Cortex of kidney (tissue), 1 donor: ENCODE results near the gene SEMA4B.
A peak's percentile ranks its signal among the peaks of the same experiment; 100 is the strongest.

Experiments
- DNase-seq: peaks from one replicate; lab custom pipeline; 2025; lab: John Stamatoyannopoulos, UW

SEMA4B gene

DNA sequence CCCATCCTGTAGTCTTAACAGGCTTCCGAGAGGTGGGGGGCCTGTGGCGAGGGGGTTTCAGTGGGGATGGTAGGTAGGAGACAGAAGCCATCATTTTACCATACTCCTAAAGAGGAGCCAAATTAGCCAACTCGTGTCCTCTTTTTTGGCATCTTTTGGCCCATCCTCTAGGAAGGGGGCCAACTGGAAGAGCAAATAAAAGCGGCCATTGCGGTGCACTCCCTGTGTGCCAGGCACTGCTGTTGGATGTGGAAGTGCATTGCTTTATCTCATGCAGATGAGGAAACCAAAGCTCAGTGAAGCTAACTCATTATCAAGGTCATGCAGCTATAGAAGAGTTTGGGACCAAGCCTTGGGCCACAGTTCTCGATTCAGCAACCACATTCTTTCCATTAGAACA is 6.1 kb downstream of the SEMA4B start:
- no peak for DNase-seq

- no peak for DNase-seq
These were observed 7.2 kb downstream of the SEMA4B start for GRCh38 chr15:90208356-90208755.

- DNase-seq = no peak
These were observed 8.5 kb downstream of the SEMA4B start for GRCh38 chr15:90209591-90209990.

- DNase-seq = no peak
These were observed 9.5 kb downstream of the SEMA4B start for GRCh38 chr15:90210593-90210992.

- no peak for DNase-seq
These were observed 9.9 kb downstream of the SEMA4B start for GRCh38 chr15:90211009-90211408.

DNA sequence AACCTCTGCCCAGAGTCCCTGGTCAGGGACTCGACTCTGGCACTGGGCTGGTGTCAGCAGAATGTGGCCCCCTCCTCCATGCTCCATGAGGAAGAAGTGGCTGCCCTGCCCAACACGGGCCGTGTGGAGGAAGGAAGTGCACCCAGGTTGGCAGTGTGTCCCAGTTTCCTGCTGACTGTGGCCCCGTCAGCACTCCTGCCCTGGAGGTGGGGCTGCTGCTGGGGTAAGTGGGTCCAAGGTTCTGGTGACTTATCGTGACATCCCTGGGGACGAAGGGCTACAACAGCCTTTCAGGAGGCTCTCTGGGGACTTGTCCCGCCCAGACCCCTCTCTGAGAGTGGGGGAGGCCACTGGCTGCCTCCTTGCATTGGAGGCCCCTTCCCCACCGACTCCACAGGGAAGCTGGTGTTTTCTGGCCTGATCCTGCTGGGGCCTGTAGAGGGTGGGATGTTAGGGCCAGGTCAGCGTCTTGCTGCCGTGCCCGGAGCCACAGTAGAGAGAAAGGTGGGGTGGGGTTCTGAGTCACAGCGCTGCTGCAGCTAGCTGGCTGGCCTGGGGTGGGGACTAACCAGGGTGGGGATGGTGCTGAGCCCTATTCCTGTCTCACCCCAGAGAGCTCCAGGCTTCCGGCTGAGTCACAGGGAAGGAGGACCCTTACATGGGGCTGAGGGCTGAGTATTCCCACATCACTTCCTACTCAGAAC is 10.5 kb downstream of the SEMA4B start:
- DNase-seq = no peak

DNA sequence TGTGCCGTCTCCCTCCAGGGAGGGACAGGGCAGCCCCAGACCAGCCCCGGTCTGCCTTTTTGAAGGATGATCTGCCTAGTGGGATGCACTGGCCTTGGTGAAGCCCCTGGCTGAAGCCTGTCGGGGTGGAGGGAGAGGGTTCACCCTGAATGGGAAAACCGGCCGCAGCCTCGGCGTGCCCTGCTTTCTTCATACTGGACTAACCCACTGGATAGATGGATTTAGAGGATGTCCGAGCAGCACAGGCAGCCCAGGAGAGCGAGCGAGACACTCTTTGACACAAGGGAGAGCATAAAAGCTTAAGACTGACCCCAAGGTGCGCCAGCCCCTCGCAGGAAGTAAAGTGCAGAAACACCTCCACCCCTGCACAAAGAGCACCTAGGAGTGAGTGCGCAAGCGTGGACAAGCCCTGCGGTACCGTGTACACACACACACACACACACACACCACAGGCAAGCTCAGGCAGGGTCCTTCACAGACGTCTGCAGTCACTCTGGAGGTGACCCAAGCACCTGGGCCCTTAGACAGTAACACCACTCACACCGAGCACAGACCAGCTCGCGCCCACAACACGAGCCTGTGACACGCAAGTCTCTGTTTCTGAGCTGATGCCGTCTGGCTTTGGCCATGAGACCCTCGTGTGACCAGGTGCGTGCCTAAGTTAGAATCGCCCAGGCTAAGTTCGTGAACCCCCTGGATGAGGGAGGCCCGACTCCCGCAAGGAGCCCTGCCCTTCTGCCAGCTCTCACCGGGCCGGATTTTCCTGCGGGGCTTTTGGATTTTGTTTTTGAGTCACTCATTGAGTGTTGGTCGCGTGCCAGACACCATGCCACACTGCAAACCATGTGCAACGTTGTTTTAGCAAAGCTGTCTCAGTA is 11.3 kb downstream of the SEMA4B start:
- peak; percentile 15 for DNase-seq

DNA sequence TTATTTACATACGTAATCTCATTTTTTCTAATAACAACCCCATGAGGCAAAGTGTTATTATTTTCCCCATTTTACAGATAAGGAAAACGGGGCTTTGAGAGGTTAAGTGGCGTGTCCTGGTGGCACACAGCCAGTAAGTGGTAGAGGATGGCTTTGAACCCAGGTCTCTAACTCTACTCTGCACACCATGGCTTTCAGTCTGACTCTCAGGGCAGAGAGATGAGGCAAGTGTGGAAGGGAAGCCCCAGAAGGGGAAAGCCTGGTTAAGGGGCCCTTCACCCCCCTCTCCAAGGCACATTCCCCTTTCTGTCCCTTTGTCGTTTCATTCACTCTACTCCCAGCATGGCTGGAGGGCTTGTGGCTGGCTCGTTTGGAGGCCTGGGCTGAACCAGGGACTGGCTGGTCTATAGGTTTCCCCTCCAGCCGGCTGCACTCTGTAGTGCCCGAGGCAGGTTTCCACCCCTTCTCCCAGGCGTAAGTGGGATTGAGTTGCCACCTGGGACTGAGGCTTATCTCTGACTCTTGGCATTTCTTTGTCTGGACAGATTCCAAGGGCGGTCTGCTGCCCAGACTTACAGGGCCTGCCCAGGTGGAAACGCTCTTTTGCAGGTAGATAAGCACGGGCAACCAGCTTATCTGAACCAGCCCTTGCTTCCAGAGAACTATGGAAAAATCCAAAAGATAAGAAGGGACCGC is 12.1 kb downstream of the SEMA4B start:
- DNase-seq = no peak

GRCh38 chr15:90213818-90214204 is 12.7 kb downstream of the SEMA4B start:
- no peak for DNase-seq

- DNase-seq = no peak
These were observed 13.5 kb downstream of the SEMA4B start for GRCh38 chr15:90214553-90215196.

DNA sequence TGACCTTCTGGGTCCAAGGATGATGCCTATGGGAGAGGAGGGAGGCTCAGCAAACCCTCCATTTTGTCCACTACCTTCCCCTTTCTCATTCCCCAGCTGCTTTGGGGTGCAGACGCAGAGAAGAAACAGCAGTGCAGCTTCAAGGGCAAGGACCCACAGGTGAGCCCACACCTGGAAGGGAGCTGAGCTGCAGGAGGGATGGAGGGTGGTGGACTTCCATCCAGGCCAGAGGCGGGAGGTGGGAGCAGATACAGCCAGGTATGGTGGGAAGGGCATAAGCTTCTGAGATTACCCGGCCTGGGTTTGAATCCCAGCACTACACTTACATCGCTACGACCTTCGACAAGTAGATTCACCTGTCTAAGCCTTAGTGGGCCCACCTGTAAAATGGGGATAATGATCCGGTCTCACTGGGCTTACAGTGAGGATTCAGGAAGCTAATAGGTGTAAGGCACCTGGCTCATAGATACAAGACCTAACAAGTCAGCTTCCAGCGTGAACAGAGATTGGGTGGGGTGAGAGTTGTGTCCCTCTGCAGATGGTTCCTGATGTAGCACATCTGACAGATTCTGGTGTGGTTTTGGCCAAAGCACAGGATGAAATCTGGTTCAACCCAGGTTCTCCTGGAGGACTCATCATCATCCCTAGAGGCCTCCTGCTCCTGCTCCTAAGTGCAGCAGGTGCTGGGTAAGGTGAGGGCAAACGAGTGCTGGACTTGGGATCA is 16.7 kb downstream of the SEMA4B start:
- no peak for DNase-seq

GRCh38 chr15:90219421-90220141 is 18.5 kb downstream of the SEMA4B start:
- DNase-seq = no peak

GRCh38 chr15:90221246-90221900 is 20.2 kb downstream of the SEMA4B start:
- no peak for DNase-seq

DNA sequence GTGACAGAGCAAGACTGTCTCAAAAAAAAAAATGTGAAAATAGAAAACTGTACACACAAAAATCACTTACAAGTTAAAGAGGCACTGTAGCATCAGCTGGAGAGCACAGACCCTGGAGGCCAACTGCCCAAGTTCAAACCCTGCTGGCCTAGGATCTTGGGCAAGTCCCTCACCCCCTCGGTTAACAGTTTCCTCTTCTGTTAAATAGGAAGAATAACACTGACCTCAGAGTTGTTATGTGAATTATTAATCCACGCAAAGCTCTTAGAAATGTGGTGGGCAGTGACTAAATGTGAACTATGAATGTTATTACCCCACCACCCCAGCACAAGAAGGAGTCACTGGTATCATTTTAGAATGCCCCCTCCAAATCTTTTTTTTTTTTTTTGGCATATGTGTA is 21.4 kb downstream of the SEMA4B start:
- no peak for DNase-seq

DNA sequence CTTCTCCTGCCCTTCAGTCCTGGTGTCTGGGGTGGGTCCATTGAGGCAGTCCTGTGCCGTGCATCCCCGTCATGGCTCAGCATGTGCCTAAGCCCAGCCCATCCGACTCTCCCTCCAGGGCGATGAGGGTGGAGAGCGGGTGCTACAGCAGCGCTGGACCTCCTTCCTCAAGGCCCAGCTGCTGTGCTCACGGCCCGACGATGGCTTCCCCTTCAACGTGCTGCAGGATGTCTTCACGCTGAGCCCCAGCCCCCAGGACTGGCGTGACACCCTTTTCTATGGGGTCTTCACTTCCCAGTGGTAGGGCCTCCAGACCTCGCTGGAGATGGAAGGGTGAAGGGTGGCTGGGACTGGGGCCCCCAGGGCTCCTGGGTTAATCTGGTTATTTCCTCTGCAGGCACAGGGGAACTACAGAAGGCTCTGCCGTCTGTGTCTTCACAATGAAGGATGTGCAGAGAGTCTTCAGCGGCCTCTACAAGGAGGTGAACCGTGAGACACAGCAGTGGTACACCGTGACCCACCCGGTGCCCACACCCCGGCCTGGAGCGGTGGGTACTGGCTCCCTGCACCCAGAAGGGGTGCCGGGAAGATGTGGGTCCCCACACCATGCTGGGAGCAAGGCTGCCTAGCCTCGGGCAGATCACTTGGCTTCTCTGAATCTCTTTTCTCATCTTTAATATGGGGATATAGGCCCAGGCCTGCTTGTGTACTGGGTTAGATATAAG is 22.5 kb downstream of the SEMA4B start:
- DNase-seq = no peak

GRCh38 chr15:90225047-90225446 is 23.9 kb downstream of the SEMA4B start:
- DNase-seq = no peak

- DNase-seq = no peak
These were observed 24.5 kb downstream of the SEMA4B start for GRCh38 chr15:90225504-90226234.

GRCh38 chr15:90227336-90227735 is 26.2 kb downstream of the SEMA4B start:
- no peak for DNase-seq
